Measurements from ENCODE around the gene INPP5J. TPM values are rescaled to one million over a fixed set of nuclear protein-coding genes. Genes with fewer than 3 reads are reported as not detected.

Gene INPP5J
- total and polyA plus RNA-seq, 2 of the 13 experiments (the other 11 are each of a cell fraction or from before 2014, with no cell fraction given): 0.24 to 1.1 TPM

DNA sequence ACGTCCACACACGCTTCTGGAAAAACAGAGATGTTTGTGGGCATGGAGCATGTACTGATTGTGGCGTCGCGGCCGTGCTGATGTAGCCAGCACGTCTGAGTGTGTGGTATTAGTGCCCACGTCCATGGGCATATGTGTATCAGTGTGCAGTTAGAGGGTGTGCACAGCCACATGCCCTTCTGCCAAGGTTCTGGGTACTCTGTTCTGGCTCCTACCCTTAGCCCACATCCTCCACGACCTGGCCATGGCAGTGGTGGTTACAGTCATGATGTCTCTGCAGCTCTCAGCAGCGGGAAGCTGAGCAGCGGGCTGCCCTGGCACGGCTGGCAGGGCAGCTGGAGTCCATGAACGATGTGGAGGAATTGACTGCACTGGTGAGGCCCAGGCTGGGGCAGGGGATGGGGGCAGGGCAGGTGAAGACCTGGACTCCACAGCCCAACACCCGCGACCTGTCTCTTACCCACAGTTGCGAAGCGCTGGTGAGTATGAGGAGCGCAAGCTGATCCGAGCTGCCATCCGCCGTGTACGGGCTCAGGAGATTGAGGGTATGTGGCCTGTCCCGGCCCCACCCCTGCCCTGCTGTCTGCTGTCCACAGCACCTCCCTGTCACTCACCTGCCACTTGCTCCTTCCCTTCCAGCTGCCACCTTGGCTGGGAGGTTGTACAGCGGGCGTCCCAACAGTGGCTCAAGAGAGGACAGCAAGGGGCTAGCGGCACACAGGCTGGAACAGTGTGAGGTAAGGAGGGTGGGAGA, 34.4 kb upstream of the INPP5J start:
- Histone ChIP-seq H2AFZ (ENCODE audit: low read length) (no peak overlapping the region), H3K4me1 (ENCODE audit: insufficient read depth, low read length) (peaks cover 3% of the 10 kb centered on the region), H3K27ac (ENCODE audit: extremely low read length, insufficient read depth, low read length) (no peak overlapping the region), H3K9ac (ENCODE audit: insufficient read depth, low read depth, low read length) (no peak overlapping the region), H3K36me3 (replicated peaks in 1 of 2; ENCODE audit: control insufficient read depth in 1 of 2, insufficient read depth in 2 of 2, low read length in 2 of 2) (peaks cover 38 to 56% of the 10 kb centered on the region in 2 experiments), H3K9me3 (ENCODE audit: low read length) (no peaks in the 10 kb centered on the region), H3K79me2 (ENCODE audit: insufficient read depth, low read length) (no peaks in the 10 kb centered on the region), H3K27me3 (ENCODE audit: control insufficient read depth in 1 of 2, insufficient read depth in 2 of 2, low read length in 2 of 2) (no peaks in the 10 kb centered on the region), H4K20me1 (ENCODE audit: insufficient read depth, low read length) (no peaks in the 10 kb centered on the region), H3K4me2 (ENCODE audit: low read depth, low read length) (no peak overlapping the region), H3K4me3 (replicated peaks in 1 of 3; ENCODE audit: insufficient read depth in 1 of 3, low read depth in 2 of 3, low read length in 3 of 3) (no peak overlapping the region)
- no peak for FAIRE-seq
- WGBS (ENCODE audit: low lambda C conversion rate): 96% methylated on average over 14 of the region's 26 CpGs
- CTCF ChIA-PET (ENCODE audit: low intra/inter-chr PET ratio, low total read pairs): interaction anchor here (0.6 to 3.5 kb wide), 3 partner anchors 60 to 143 kb away, joined by 3 to 32 read pairs (median 3); no protein-coding TSS in a partner anchor
- DNase-seq (ENCODE audit: low spot score): no peak
- POLR2A ChIA-PET: interaction anchor here (1.0 kb wide), 1 partner anchor 8 kb away, joined by 4 read pairs; no protein-coding TSS in a partner anchor
- intact Hi-C loops (cut with micrococcal nuclease; ENCODE audit: unreplicated experiment): no loop called here
- TF ChIP-seq KLF12 (CRISPR knock-in tag; IDR thresholded peaks at IDR 0.05; ENCODE audit: borderline replicate concordance): no peak
- TF ChIP-seq, protein P1, sequence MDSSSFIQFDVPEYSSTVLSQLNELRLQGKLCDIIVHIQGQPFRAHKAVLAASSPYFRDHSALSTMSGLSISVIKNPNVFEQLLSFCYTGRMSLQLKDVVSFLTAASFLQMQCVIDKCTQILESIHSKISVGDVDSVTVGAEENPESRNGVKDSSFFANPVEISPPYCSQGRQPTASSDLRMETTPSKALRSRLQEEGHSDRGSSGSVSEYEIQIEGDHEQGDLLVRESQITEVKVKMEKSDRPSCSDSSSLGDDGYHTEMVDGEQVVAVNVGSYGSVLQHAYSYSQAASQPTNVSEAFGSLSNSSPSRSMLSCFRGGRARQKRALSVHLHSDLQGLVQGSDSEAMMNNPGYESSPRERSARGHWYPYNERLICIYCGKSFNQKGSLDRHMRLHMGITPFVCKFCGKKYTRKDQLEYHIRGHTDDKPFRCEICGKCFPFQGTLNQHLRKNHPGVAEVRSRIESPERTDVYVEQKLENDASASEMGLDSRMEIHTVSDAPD (CRISPR knock-in tag; IDR thresholded peaks at IDR 0.05): no peak
- no peak for TF ChIP-seq BCL6 (CRISPR knock-in tag; IDR thresholded peaks at IDR 0.05)
- no peak for TF ChIP-seq ADNP (CRISPR knock-in tag; IDR thresholded peaks at IDR 0.05)
- no peak for TF ChIP-seq FOXC1 (CRISPR knock-in tag; IDR thresholded peaks at IDR 0.05; ENCODE audit: borderline replicate concordance)
- no peak for TF ChIP-seq NCOA2 (CRISPR knock-in tag; IDR thresholded peaks at IDR 0.05)
- in situ Hi-C loops (cut with HindIII; ENCODE audit: extremely low pct_ligation_motif_present, low pct_unique_long_range_greater_than_20kb): no loop called here
- no TSS peak for BruUV-seq (replicated peaks)
- ATAC-seq: no peak
